RPMI7951 (cell line): ENCODE data around the gene PAPOLG. TPM values are rescaled to one million over a fixed set of nuclear protein-coding genes. Genes with fewer than 3 reads are reported as not detected.
"Not testable (repeated sequence)": the region's sequence is repeated elsewhere in the genome, so short reads cannot be mapped to it uniquely, and the experiment has no call there.

Experiments
- DNase-seq: peaks from one replicate; pipeline ENCODE4 v3.0.0-alpha.2; 2012; ENCODE audit warnings: low read depth
- total RNA-seq: library from RNA; depleted of rRNA; stranded (reverse); fragments of >200 nt; shearing (Covaris generic); gene quantifications from 2 replicates; pipeline ENCODE4 v1.2.3, GENCODE V29; 2014

The PAPOLG gene
- total RNA-seq, 1 experiment from 2014 or later: 14.8 TPM

GRCh38 chr2:60775048-60775639 lies 19.1 kb downstream of the PAPOLG start:
- no peak for DNase-seq

GRCh38 chr2:60778352-60778751 lies 22.3 kb downstream of the PAPOLG start:
- no peak for DNase-seq

GRCh38 chr2:60779426-60779825 lies 23.4 kb downstream of the PAPOLG start:
- DNase-seq: no peak

DNA sequence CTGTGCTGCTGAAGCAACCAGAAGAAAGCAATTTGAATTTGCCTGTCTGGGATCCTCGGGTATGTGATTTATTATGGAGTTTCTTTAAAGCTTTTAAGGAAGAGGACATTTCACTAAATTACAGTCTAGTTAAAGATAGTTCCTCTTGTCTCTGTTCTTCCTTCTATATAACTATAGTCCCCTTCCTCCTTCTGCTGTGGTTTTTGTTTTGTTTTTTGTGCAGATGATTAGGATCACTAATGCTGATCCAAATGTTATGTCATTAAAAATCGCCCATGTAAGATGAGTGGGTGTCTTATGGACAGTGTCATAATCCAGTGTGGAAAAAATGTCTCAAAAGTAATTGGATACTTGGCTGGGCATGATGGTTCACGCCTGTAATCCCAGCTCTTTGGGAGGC lies 24.7 kb downstream of the PAPOLG start:
- DNase-seq: no peak

DNA sequence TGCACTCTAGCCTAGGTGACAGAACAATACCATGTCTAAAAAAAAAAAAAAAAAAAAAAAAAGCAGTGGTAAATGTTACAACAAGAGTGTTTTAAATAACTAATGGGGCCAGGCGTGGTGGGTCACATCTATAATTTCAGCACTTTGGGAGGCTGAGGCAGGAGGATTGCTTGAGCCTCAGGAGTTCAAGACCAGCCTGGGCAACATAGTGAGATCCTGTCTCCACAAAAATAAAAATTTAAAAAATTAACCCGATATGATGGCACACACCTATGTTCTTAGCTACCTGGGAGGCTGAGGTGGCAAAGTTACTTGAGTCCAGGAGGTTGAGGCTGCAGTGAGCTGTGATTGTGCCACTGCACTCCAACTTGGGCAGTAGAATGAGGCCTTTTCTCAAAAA lies 37.1 kb downstream of the PAPOLG start:
- DNase-seq: no peak

GRCh38 chr2:60794271-60794863 lies 38.3 kb downstream of the PAPOLG start:
- DNase-seq: peak; percentile 20

DNA sequence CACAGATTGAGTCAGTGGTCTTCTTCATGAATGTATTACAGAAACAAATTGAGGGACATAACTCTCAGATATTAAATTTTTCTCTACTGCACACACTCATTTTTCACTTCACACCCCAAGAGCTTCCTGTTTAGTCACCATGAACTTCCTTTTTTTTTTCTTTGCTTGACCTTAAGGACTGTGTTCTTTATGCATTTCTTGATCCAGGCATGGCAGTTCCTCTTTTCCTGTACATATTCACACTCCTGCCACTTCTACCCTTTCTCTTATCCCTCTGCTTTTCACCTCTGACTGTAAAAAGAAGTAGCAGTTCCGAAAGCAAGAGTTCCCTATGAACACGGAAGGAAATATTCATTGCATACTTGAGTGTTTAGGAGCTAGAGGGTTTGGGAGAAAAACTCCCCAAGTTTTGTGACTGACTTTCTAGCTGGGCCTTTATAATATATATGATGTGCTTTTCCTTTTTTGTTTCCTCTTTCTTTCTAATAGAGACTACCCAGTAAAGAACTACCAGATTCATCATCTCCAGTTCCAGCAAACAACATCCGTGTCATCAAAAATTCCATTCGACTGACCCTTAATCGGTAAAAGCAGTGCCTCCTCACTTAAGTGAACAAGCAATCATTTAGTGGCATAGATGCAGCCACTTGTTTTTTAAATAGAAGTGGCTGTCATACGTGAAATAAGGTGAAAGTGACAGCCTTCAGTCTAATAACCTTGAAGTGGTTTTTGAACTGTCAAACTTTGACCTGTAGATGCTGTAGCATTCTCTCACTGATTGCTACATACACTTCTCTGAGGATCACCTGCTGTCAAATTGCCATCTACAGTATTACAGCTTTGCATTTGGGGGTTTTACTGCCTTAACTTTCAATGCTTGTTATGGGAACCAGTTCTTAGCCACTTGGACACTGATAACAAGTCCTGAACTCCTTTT lies 40.8 kb downstream of the PAPOLG start:
- no peak for DNase-seq

DNA sequence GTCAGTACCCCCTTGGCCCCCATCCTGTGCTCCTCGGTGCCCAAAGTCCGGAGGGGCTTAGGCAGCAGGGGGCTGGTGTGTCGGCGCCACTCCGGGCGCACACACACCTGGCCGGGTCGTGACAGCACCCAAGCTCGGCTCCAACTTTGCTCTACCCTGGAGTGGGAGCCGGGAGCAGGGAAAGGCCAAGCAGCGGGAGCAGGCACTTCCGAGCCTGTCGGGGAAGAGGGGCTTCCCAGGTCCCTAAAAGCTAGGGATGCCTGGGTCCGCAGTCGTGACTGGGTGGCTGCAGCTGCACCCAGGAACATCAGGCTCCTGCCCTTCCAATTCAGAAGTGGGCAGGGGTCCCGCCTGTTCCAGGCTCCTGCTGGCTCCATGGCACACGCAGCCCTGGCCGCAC lies 48.4 kb downstream of the PAPOLG start:
- no peak for DNase-seq

DNA sequence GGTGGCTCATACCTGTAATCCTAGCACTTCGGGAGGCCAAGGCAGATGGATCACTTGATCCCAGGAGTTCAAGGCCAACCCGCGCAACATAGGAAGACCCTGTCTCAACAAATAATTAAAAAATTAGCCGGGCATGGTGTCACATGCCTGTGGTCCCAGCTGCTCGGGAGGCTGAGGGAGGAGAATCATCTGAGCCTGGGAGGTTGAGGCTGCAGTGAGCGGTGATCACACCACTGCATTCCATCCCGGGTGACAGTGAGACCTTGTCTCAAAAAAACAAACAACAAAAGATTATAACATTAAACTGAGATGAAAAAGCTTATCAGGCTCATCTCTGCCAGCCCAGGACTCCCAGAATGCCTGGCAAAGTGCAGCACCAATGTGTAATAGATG lies 50.5 kb downstream of the PAPOLG start:
- no peak for DNase-seq

- DNase-seq: peak; percentile 72
Observed at GRCh38 chr2:60806988-60807681, 51.1 kb downstream of the PAPOLG start.

GRCh38 chr2:60808330-60808801 lies 52.3 kb downstream of the PAPOLG start:
- DNase-seq: no peak

GRCh38 chr2:60811491-60812375 lies 55.7 kb downstream of the PAPOLG start:
- DNase-seq: no peak

- DNase-seq: not testable (repeated sequence)
Observed at GRCh38 chr2:60817191-60817590, 61.1 kb downstream of the PAPOLG start.

GRCh38 chr2:60818272-60818671 lies 62.2 kb downstream of the PAPOLG start:
- no peak for DNase-seq

- no peak for DNase-seq
Observed at GRCh38 chr2:60819155-60819862, 63.2 kb downstream of the PAPOLG start.

- no peak for DNase-seq
Observed at GRCh38 chr2:60819936-60820335, 63.9 kb downstream of the PAPOLG start.

GRCh38 chr2:60820416-60821132 lies 64.5 kb downstream of the PAPOLG start:
- DNase-seq: no peak

DNA sequence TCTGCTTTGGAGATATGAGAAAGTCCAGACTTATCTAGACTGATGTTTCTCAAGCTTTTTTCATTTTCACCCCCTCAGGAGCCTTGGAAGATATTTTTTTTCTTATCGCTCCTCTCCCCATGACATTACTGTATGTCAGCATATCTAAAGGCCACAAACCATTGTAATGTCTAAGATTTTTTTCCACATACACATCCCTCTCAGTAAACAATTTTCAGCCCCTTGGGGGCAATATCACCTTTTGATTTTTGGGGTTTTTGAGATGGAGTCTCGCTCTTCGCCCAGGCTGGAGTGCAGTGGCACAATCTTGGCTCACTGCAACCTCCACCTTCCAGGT lies 65.0 kb downstream of the PAPOLG start:
- DNase-seq: no peak

GRCh38 chr2:60821587-60822302 lies 65.7 kb downstream of the PAPOLG start:
- no peak for DNase-seq
